PC-9 (cell line): ENCODE data around the gene ANXA6. TPM values are rescaled to one million over a fixed set of nuclear protein-coding genes. Genes with fewer than 3 reads are reported as not detected.

ENCODE experiments used
- BruUV-seq: library from RNA; stranded (reverse); fragments of 400-500 nt; replicated peaks from 2 replicates; lab custom pipeline; 2021; lab: Mats Ljungman, UMichigan
- CTCF ChIA-PET: fragments of 300-600 bp; sonication (Branson Sonifier 250); formaldehyde crosslinking; loops from one replicate; lab custom pipeline; 2022; ENCODE audit warnings: antibody characterized with exemption; lab: Charles Lee
- POLR2A ChIA-PET: fragments of 300-600 bp; sonication (Branson Sonifier 250); formaldehyde crosslinking; loops from one replicate; lab custom pipeline; 2022; ENCODE audit warnings: antibody characterized with exemption; ENCODE audit not compliant: unreplicated experiment; lab: Charles Lee
- DNase-seq, 2 experiments: peaks; one replicate each; pipeline versions ENCODE4 v3.0.0 to v3.0.0-alpha.2; 2015 to 2022; ENCODE audit warnings: mixed read lengths in 1 of 2
- H2AFZ ChIP-seq: fragments of 200-600 bp; sonication (generic); 2 replicates; pipeline ENCODE4 v1.8.1; 2017; ENCODE audit warnings: antibody characterized with exemption
- H3F3A ChIP-seq: fragments of 200-600 bp; sonication (generic); 2 replicates; pipeline ENCODE4 v1.8.1; 2017; ENCODE audit warnings: antibody characterized with exemption, mild to moderate bottlenecking, low read depth; ENCODE audit not compliant: insufficient read depth
- H3K27ac ChIP-seq: fragments of 200-600 bp; sonication (generic); 2 replicates; pipeline ENCODE4 v1.6.1; 2016; ENCODE audit warnings: mixed run types
- H3K27me3 ChIP-seq: fragments of 200-600 bp; sonication (generic); 2 replicates; pipeline ENCODE4 v1.6.1; 2016; ENCODE audit warnings: low read depth, mixed run types; ENCODE audit not compliant: insufficient read depth
- H3K36me3 ChIP-seq: fragments of 200-600 bp; sonication (generic); 2 replicates; pipeline ENCODE4 v1.6.1; 2016; ENCODE audit warnings: low read depth, mixed run types
- H3K4me1 ChIP-seq: fragments of 200-600 bp; sonication (generic); replicated peaks from 2 replicates; pipeline ENCODE4 v1.6.1; 2016; ENCODE audit warnings: mixed run types; ENCODE audit not compliant: insufficient read depth
- H3K4me2 ChIP-seq: fragments of 200-600 bp; sonication (generic); 2 replicates; pipeline ENCODE4 v1.6.1; 2017; ENCODE audit warnings: mixed run types
- H3K4me3 ChIP-seq: fragments of 200-600 bp; sonication (generic); 2 replicates; pipeline ENCODE4 v1.6.1; 2016; ENCODE audit warnings: mixed run types
- H3K79me2 ChIP-seq: fragments of 200-600 bp; sonication (generic); 2 replicates; pipeline ENCODE4 v1.6.1; 2017; ENCODE audit warnings: low read depth, mixed run types
- H3K9me2 ChIP-seq: fragments of 200-600 bp; sonication (generic); 2 replicates; pipeline ENCODE4 v1.8.1; 2017; ENCODE audit warnings: mild to moderate bottlenecking; ENCODE audit not compliant: insufficient read depth
- H3K9me3 ChIP-seq: fragments of 200-600 bp; sonication (generic); 2 replicates; pipeline ENCODE4 v1.8.1; 2016; ENCODE audit warnings: low read depth; ENCODE audit not compliant: insufficient read depth
- H4K20me1 ChIP-seq: fragments of 200-600 bp; sonication (generic); 2 replicates; pipeline ENCODE4 v1.8.1; 2017; ENCODE audit not compliant: insufficient read depth
- EZH2 ChIP-seq: fragments of 200-600 bp; sonication (generic); IDR thresholded peaks from 2 replicates; pipeline ENCODE4 v1.8.0; 2017; ENCODE audit warnings: antibody characterized with exemption, low read depth
- intact Hi-C: fragments of 100-400 bp; cut with micrococcal nuclease; formaldehyde crosslinking; loops from one replicate; pipeline ENCODE4 v1.10.0; 2022; ENCODE audit not compliant: unreplicated experiment
- total RNA-seq: library from RNA; stranded (reverse); gene quantifications from 2 replicates; pipeline ENCODE4 v1.2.3, GENCODE V29; 2021
- TF ChIP-seq, protein P1 (sequence below): fragments of 200-600 bp; sonication (generic); conservative IDR thresholded peaks from 2 replicates; pipeline ENCODE4 v1.6.1; 2017; ENCODE audit warnings: mixed run types, antibody characterized with exemption, mild to moderate bottlenecking, moderate library complexity

Gene ANXA6
- total RNA-seq, 1 experiment from 2014 or later: 22.4 TPM

DNA sequence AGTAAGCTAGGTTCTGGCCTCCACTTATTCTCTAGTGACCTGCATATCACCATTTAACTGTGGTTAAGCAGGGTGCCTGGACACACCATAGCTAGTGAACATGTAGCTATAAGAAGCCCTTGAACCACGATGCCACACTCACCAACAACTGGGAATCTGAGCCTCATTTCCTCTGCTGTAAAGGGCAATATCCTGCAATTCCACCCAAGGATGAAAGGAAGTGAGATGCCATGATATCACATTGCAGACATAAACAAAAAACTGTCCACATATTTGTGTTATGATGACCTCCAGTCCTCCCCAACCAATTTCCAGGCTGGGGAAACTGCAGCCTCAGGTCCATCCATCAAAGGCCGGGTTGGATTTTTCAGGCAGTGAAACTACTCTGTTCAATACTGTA, 87.1 kb downstream of the ANXA6 start:
- Histone ChIP-seq H3K27me3 (no peaks in the 10 kb centered on the region), H3K36me3 (peaks cover 7% of the 10 kb centered on the region), H3K9me2 (no peaks in the 10 kb centered on the region), H3K4me1 (peaks cover 38% of the 10 kb centered on the region), H2AFZ (no peak overlapping the region), H3K4me3 (no peak overlapping the region), H3F3A (peaks cover 28% of the 10 kb centered on the region), H3K9me3 (no peaks in the 10 kb centered on the region), H3K27ac (no peak overlapping the region), H3K4me2 (no peak overlapping the region), H3K79me2 (peaks cover 93% of the 10 kb centered on the region), H4K20me1 (no peaks in the 10 kb centered on the region; the same call in 1 of the 2 replicates)
- TF ChIP-seq, protein P1, sequence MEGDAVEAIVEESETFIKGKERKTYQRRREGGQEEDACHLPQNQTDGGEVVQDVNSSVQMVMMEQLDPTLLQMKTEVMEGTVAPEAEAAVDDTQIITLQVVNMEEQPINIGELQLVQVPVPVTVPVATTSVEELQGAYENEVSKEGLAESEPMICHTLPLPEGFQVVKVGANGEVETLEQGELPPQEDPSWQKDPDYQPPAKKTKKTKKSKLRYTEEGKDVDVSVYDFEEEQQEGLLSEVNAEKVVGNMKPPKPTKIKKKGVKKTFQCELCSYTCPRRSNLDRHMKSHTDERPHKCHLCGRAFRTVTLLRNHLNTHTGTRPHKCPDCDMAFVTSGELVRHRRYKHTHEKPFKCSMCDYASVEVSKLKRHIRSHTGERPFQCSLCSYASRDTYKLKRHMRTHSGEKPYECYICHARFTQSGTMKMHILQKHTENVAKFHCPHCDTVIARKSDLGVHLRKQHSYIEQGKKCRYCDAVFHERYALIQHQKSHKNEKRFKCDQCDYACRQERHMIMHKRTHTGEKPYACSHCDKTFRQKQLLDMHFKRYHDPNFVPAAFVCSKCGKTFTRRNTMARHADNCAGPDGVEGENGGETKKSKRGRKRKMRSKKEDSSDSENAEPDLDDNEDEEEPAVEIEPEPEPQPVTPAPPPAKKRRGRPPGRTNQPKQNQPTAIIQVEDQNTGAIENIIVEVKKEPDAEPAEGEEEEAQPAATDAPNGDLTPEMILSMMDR: no peak
- TF ChIP-seq EZH2: no peak
- intact Hi-C loops: loop anchor here (10.0 kb wide), 1 partner anchor 596 kb away; no protein-coding TSS in a partner anchor
- BruUV-seq: no TSS peak
- POLR2A ChIA-PET: interaction anchor here (0.6 kb wide), 1 partner anchor 11 kb away, joined by 6 read pairs; the partner anchor contains the start of gene TNIP1
- DNase-seq: no peak
- CTCF ChIA-PET: no interaction called here

DNA sequence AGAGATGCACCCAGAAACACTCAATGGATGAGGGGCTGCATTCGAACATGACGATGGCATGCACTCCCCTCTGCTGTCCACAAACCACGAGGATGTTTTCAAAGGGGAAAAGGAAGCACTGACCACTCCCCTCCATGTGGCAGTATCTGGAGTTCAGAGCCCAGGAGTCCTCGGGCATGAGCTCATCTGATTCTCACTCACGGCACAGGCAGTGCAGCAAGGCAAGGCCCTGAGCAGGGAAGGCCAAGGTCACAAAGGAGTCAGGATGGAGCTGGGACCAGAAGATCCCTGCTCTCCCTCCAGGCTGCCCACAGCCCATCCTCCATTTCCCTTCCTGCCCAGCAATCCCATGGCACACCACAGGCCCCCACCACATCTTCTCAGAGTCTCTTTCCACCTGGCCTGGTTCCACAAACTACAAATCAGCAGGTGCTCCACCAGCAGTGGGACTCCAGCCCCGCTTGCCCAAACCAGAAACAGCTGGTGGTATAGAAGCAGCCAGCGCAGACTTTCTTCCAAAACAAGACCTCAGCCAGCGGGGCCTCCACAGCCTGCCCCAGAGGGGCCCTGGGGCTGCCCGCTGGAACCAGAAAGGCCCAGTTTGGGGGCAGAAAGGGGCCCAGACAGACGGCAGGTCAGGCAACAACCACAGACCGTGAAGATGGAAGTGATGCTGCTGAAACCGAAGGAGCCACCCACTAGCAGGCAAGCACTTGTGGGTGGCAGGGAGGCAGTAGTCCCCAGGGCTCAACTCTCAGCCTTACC, 89.0 kb downstream of the ANXA6 start:
- H3K9me3 ChIP-seq: no peaks in the 10 kb centered on the region
- no peak for DNase-seq
- no peak overlapping the region for H3K27ac ChIP-seq
- peaks cover 4% of the 10 kb centered on the region for H3K36me3 ChIP-seq
- no peak overlapping the region for H3K4me2 ChIP-seq
- H3K9me2 ChIP-seq: no peaks in the 10 kb centered on the region
- intact Hi-C loops: no loop called here
- BruUV-seq: no TSS peak
- TF ChIP-seq, protein P1: no peak
- TF ChIP-seq EZH2: no peak
- H3F3A ChIP-seq: peaks cover 16% of the 10 kb centered on the region
- CTCF ChIA-PET: interaction anchor here (0.6 kb wide), 1 partner anchor 47 kb away, joined by 4 read pairs; no protein-coding TSS in a partner anchor
- no peak overlapping the region for H2AFZ ChIP-seq
- no peaks in the 10 kb centered on the region; the same call in 1 of the 2 replicates for H4K20me1 ChIP-seq
- H3K27me3 ChIP-seq: no peaks in the 10 kb centered on the region
- H3K4me3 ChIP-seq: no peak overlapping the region
- POLR2A ChIA-PET: interaction anchor here (0.5 kb wide), 1 partner anchor 8 kb away, joined by 3 read pairs; no protein-coding TSS in a partner anchor
- H3K4me1 ChIP-seq: peaks cover 32% of the 10 kb centered on the region
- peaks cover 93% of the 10 kb centered on the region for H3K79me2 ChIP-seq

DNA sequence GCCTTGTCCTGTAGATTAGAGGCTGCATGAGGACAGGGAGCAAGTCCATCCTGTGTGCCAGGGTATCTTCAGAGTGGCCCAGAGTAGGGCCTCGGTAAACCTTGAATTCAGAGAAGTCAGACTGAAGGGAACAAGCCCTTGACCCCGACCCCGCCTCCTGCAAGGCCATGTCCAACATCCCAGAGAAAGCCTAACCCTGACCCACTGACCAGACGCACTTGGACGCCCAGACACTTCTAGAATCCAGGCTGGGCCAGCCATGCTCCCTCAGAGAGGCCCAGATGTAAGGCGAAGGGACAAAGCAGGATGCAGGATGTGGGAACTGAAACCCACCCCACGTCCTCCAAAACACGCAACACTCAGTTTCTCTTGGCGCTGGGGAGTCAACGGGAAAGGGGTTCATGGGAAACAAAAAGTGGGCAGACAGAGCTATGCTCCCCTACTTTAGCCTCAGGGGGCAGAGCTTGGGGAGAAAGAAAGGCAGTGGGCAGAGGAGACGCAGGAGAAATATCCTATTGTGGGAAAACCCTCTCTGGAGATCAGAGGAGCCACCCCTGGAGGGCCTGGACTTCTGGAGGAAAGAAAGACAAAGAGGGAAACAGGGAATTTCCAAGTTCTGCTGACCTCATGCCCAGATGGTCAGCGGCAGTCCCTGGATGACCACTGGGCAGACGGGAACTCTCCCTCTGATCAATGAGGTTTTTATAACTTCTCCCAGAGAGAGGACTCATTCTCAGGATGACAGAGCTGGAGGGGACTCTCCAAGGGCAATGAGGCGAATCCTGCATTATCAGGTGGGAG, 89.7 kb downstream of the ANXA6 start:
- TF ChIP-seq, protein P1: no peak
- no peak for TF ChIP-seq EZH2
- intact Hi-C loops: no loop called here
- POLR2A ChIA-PET: no interaction called here
- Histone ChIP-seq H3K36me3 (peaks cover 3% of the 10 kb centered on the region), H3K27me3 (no peaks in the 10 kb centered on the region), H4K20me1 (no peaks in the 10 kb centered on the region; the same call in 1 of the 2 replicates), H2AFZ (no peak overlapping the region), H3K4me3 (no peak overlapping the region), H3K4me2 (no peak overlapping the region), H3K4me1 (peaks cover 32% of the 10 kb centered on the region), H3K27ac (no peak overlapping the region), H3K79me2 (peaks cover 88% of the 10 kb centered on the region), H3K9me2 (no peaks in the 10 kb centered on the region), H3F3A (peaks cover 9% of the 10 kb centered on the region), H3K9me3 (no peaks in the 10 kb centered on the region)
- no TSS peak for BruUV-seq
- DNase-seq: no peak
- CTCF ChIA-PET: interaction anchor here (0.6 kb wide), 1 partner anchor 48 kb away, joined by 4 read pairs; no protein-coding TSS in a partner anchor
